ENCODE data around the gene PEX10.

Gene PEX10

GRCh38 chr1:2425892-2426291 is 13.5 kb upstream of the PEX10 start:
- TF ChIP-seq ZBTB7A (IDR thresholded peaks at IDR 0.05; ENCODE audit: low read depth), result no peak
- TF ChIP-seq REST (IDR thresholded peaks at IDR 0.05; ENCODE audit: low read depth), result no peak
- TF ChIP-seq MAX (IDR thresholded peaks at IDR 0.05), result no peak
- no peak for TF ChIP-seq CREB1 (IDR thresholded peaks at IDR 0.05; ENCODE audit: low read depth)
- no peak for TF ChIP-seq EGR1 (IDR thresholded peaks at IDR 0.05)
- no peak for TF ChIP-seq TEAD4 (IDR thresholded peaks at IDR 0.05)
- no peak for TF ChIP-seq EP300 (IDR thresholded peaks at IDR 0.05; ENCODE audit: borderline replicate concordance)
- TF ChIP-seq CEBPB (IDR thresholded peaks at IDR 0.05), result no peak
- TF ChIP-seq TCF12 (IDR thresholded peaks at IDR 0.05; ENCODE audit: low read depth), result no peak
- no peak for TF ChIP-seq TAF1 (IDR thresholded peaks at IDR 0.05; ENCODE audit: low read depth)
- no peak for TF ChIP-seq YY1 (IDR thresholded peaks at IDR 0.05; ENCODE audit: low read depth)

- TF ChIP-seq MAX (IDR thresholded peaks at IDR 0.05) (no peak), REST (IDR thresholded peaks at IDR 0.05; ENCODE audit: low read depth) (no peak), EP300 (IDR thresholded peaks at IDR 0.05; ENCODE audit: borderline replicate concordance) (no peak), YY1 (IDR thresholded peaks at IDR 0.05; ENCODE audit: low read depth) (no peak), CREB1 (IDR thresholded peaks at IDR 0.05; ENCODE audit: low read depth) (no peak), EGR1 (IDR thresholded peaks at IDR 0.05) (no peak), USF1 (IDR thresholded peaks at IDR 0.05) (no peak), CEBPB (IDR thresholded peaks at IDR 0.05) (no peak), RAD21 (IDR thresholded peaks at IDR 0.05; ENCODE audit: low read depth) (no peak), TAF1 (IDR thresholded peaks at IDR 0.05; ENCODE audit: low read depth) (no peak), FOXM1 (IDR thresholded peaks at IDR 0.05; ENCODE audit: borderline replicate concordance, low read depth) (no peak), TCF12 (IDR thresholded peaks at IDR 0.05; ENCODE audit: low read depth) (no peak), NFIC (IDR thresholded peaks at IDR 0.05) (no peak), ZBTB7A (IDR thresholded peaks at IDR 0.05; ENCODE audit: low read depth) (no peak), TEAD4 (IDR thresholded peaks at IDR 0.05) (no peak)
These were observed 10.2 kb upstream of the PEX10 start for GRCh38 chr1:2422523-2422922.

GRCh38 chr1:2419416-2419815 is 7.1 kb upstream of the PEX10 start:
- no peak for TF ChIP-seq CREB1 (IDR thresholded peaks at IDR 0.05; ENCODE audit: low read depth)
- no peak for TF ChIP-seq RAD21 (IDR thresholded peaks at IDR 0.05; ENCODE audit: low read depth)
- TF ChIP-seq NFIC (IDR thresholded peaks at IDR 0.05), result no peak
- no peak for TF ChIP-seq MAX (IDR thresholded peaks at IDR 0.05)
- no peak for TF ChIP-seq USF1 (IDR thresholded peaks at IDR 0.05)
- no peak for TF ChIP-seq ZBTB7A (IDR thresholded peaks at IDR 0.05; ENCODE audit: low read depth)
- TF ChIP-seq REST (IDR thresholded peaks at IDR 0.05; ENCODE audit: low read depth), result no peak
- no peak for TF ChIP-seq EP300 (IDR thresholded peaks at IDR 0.05; ENCODE audit: borderline replicate concordance)
- TF ChIP-seq TEAD4 (IDR thresholded peaks at IDR 0.05), result no peak
- TF ChIP-seq YY1 (IDR thresholded peaks at IDR 0.05; ENCODE audit: low read depth), result no peak
- no peak for TF ChIP-seq TCF12 (IDR thresholded peaks at IDR 0.05; ENCODE audit: low read depth)
- no peak for TF ChIP-seq TAF1 (IDR thresholded peaks at IDR 0.05; ENCODE audit: low read depth)
- no peak for TF ChIP-seq EGR1 (IDR thresholded peaks at IDR 0.05)
- TF ChIP-seq FOXM1 (IDR thresholded peaks at IDR 0.05; ENCODE audit: borderline replicate concordance, low read depth), result no peak
- TF ChIP-seq CEBPB (IDR thresholded peaks at IDR 0.05), result no peak

GRCh38 chr1:2418791-2419320 is 6.5 kb upstream of the PEX10 start:
- TF ChIP-seq TCF12 (IDR thresholded peaks at IDR 0.05; ENCODE audit: low read depth) (no peak), MAX (IDR thresholded peaks at IDR 0.05) (no peak), YY1 (IDR thresholded peaks at IDR 0.05; ENCODE audit: low read depth) (no peak), ZBTB7A (IDR thresholded peaks at IDR 0.05; ENCODE audit: low read depth) (no peak), EGR1 (IDR thresholded peaks at IDR 0.05) (no peak), RAD21 (IDR thresholded peaks at IDR 0.05; ENCODE audit: low read depth) (no peak), CREB1 (IDR thresholded peaks at IDR 0.05; ENCODE audit: low read depth) (no peak), FOXM1 (IDR thresholded peaks at IDR 0.05; ENCODE audit: borderline replicate concordance, low read depth) (no peak), NFIC (IDR thresholded peaks at IDR 0.05) (no peak), EP300 (IDR thresholded peaks at IDR 0.05; ENCODE audit: borderline replicate concordance) (no peak), REST (IDR thresholded peaks at IDR 0.05; ENCODE audit: low read depth) (no peak), CEBPB (IDR thresholded peaks at IDR 0.05) (no peak), TEAD4 (IDR thresholded peaks at IDR 0.05) (no peak)

Data from Ishikawa (cell line).